Cardiac muscle cell (in vitro differentiated cells and primary cell): ENCODE measurements around the gene PROX1. TPM values are rescaled to one million over a fixed set of nuclear protein-coding genes. Genes with fewer than 3 reads are reported as not detected.

ENCODE experiments used
- DNase-seq, 2 donors: peaks; one replicate each; pipeline versions ENCODE4 v3.0.0 to v3.0.0-alpha.2; 2010 to 2017; ENCODE audit warnings: low read depth in 1 of 2, low spot score in 1 of 2
- H3K27ac ChIP-seq: fragments of 200-600 bp; sonication (generic); 2 replicates; pipeline ENCODE4 v1.5.1; 2016
- H3K27me3 ChIP-seq: fragments of 200-600 bp; sonication (generic); 2 replicates; pipeline ENCODE4 v1.6.0; 2016; ENCODE audit warnings: control low read depth
- H3K36me3 ChIP-seq: fragments of 200-600 bp; sonication (generic); 2 replicates; pipeline ENCODE4 v1.5.1; 2016; ENCODE audit warnings: control low read depth
- H3K4me1 ChIP-seq: fragments of 200-600 bp; sonication (generic); 2 replicates; pipeline ENCODE4 v1.8.1; 2017; ENCODE audit warnings: low read depth, mild to moderate bottlenecking, mixed run types
- H3K4me3 ChIP-seq: fragments of 200-600 bp; sonication (generic); 2 replicates; pipeline ENCODE4 v1.5.1; 2016; ENCODE audit warnings: mild to moderate bottlenecking
- H3K9me3 ChIP-seq: fragments of 200-600 bp; sonication (generic); 2 replicates; pipeline ENCODE4 v1.5.1; 2017; ENCODE audit warnings: low read depth, mild to moderate bottlenecking, control low read depth
- polyA plus RNA-seq: library from polyadenylated mRNA; unstranded; fragments of >200 nt; fragmentation: Nextera tagmentation; extraction: Ambion mirVana; gene quantifications from 2 replicates; pipeline ENCODE4 v1.2.1, GENCODE V29; 2016
- total RNA-seq: library from RNA; depleted of rRNA; stranded (reverse); fragments of >200 nt; gene quantifications from 2 replicates; pipeline ENCODE4 v1.2.3, GENCODE V29; 2016
- TF ChIP-seq, protein P1 (sequence below): IDR thresholded peaks from 2 replicates; pipeline ENCODE4 v1.5.1; 2012; ENCODE audit warnings: low read depth, mild to moderate bottlenecking, low read length

The PROX1 gene
- total and polyA plus RNA-seq, 2 experiments from 2014 or later, result 10.1 to 28.7 TPM

DNA sequence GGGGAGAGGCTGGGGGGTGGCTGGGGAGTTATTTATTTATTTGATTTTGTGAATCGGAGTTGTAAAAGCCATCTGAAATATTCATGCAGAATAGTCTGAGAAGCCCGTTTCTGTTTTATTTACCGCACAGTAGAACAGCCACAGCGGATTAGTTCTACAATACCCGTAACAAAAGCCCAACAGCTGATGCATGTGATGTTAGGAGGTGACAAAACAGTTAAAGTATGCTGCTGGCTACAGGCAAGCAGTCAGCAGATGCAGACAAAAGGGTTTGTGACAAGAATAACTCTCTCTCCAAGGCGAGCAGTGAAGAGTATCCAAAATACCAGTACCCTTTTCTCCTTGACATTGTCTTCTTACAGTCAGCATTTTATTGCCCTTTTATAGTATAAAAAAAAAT, 42.0 kb downstream of the PROX1 start:
- TF ChIP-seq, protein P1, sequence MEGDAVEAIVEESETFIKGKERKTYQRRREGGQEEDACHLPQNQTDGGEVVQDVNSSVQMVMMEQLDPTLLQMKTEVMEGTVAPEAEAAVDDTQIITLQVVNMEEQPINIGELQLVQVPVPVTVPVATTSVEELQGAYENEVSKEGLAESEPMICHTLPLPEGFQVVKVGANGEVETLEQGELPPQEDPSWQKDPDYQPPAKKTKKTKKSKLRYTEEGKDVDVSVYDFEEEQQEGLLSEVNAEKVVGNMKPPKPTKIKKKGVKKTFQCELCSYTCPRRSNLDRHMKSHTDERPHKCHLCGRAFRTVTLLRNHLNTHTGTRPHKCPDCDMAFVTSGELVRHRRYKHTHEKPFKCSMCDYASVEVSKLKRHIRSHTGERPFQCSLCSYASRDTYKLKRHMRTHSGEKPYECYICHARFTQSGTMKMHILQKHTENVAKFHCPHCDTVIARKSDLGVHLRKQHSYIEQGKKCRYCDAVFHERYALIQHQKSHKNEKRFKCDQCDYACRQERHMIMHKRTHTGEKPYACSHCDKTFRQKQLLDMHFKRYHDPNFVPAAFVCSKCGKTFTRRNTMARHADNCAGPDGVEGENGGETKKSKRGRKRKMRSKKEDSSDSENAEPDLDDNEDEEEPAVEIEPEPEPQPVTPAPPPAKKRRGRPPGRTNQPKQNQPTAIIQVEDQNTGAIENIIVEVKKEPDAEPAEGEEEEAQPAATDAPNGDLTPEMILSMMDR, result no peak
- peaks cover 62% of the 10 kb centered on the region for H3K4me1 ChIP-seq
- no peaks in the 10 kb centered on the region for H3K9me3 ChIP-seq
- H3K27ac ChIP-seq, result peak overlapping the region; percentile 87
- no peak overlapping the region for H3K4me3 ChIP-seq
- no peaks in the 10 kb centered on the region for H3K27me3 ChIP-seq
- DNase-seq, result peak in 1 of 2 donors; percentile 58
- peaks cover 3% of the 10 kb centered on the region for H3K36me3 ChIP-seq

DNA sequence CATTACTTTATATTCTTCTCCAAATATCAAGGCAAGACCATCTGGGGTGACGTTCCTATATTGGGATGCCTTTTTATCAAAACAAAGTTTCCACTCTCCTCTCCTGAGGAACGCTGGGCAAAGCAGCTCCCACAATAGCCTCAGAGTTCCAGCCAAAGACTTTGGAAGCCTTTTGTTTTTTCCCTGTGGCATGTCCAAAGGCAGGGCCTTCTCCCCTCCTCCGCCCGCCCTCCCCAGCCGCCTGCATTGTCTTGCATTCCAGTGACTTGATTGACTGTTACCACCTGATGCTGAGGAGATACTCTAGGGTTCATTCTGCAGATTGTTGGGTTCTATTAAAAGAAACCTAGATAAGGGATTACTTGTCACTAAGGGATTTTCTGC, 43.5 kb downstream of the PROX1 start:
- Histone ChIP-seq H3K27me3 (no peaks in the 10 kb centered on the region), H3K9me3 (no peaks in the 10 kb centered on the region), H3K36me3 (peaks cover 8% of the 10 kb centered on the region), H3K27ac (peak overlapping the region; percentile 87), H3K4me3 (no peak overlapping the region), H3K4me1 (peaks cover 76% of the 10 kb centered on the region)
- DNase-seq, result peak in 1 of 2 donors; percentile 75
- TF ChIP-seq, protein P1, result no peak

DNA sequence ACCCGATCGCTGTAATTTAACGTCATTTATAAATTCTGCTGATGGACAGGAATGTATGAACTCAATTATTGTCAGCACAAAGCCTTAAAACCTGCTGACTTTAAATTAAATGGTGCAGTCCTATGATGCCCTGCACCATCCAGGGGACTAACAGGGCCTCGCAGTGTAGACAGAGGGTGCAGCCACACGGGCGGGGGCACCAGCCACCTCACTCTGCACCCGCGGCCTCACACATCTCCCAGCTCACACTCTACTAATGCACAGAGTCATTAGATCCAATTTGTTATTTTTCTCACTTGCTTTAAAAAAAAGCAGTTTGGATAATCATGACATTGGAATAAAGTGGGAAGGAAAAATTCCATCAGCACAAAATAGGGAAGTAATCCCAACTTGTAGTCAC, 49.7 kb downstream of the PROX1 start:
- H3K27me3 ChIP-seq, result no peaks in the 10 kb centered on the region
- H3K4me3 ChIP-seq, result no peak overlapping the region
- TF ChIP-seq, protein P1, result no peak
- H3K4me1 ChIP-seq, result peaks cover 40% of the 10 kb centered on the region
- H3K36me3 ChIP-seq, result peaks cover 30% of the 10 kb centered on the region
- DNase-seq, result no peak
- peak overlapping the region; percentile 15 for H3K27ac ChIP-seq
- H3K9me3 ChIP-seq, result no peaks in the 10 kb centered on the region

DNA sequence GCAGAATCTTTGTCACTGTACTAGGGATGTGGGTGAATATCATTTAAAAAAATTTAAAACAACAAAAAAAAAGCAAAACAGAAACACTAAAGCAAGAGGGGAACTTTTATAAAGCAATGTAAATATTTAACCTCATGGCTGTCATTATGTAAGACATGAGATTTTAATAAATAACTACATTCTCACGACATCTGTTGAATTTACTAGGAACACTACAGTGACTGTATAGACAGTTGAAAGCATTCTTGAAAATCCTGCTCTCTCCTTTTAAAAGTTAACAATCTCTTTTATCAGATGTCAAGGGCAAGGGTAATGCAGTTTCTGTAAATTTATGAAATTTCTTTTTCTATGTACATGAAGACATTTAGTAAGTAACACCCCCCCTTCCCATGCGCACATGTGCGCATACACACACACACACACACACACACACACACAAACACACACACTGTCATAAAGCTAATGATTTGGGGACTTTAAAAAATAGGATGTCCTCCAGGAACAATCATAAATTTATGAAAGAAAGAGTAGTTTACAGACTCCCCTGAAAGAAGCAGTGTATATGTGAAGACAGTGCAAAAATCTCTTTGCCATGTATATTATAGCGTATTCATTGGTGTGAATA, 51.7 kb downstream of the PROX1 start:
- Histone ChIP-seq H3K4me1 (peaks cover 49% of the 10 kb centered on the region), H3K9me3 (no peaks in the 10 kb centered on the region), H3K27me3 (no peaks in the 10 kb centered on the region), H3K36me3 (peaks cover 28% of the 10 kb centered on the region), H3K27ac (no peak overlapping the region), H3K4me3 (no peak overlapping the region)
- TF ChIP-seq, protein P1, result no peak
- no peak for DNase-seq

DNA sequence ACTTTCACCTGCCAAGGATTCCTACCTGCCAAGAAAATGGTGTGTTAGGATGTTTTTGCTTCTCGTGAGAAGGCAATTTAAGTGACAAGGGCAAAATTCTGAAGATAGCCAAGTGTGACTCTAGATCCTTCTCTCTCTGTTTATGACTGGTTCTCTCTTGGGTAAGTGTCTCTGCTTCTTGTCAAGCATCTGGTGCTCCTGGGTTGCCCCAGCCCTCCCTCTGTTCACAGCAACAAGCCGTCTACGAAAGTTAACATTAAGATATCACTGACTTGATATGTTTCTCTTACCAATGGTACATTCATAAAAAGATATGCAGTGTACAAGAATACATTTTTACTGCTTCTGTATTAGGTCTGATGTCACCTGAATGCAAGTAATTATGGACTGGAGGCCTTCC, 55.4 kb downstream of the PROX1 start:
- Histone ChIP-seq H3K9me3 (no peaks in the 10 kb centered on the region), H3K4me3 (no peak overlapping the region), H3K36me3 (peaks cover 11% of the 10 kb centered on the region), H3K4me1 (peaks cover 23% of the 10 kb centered on the region), H3K27me3 (no peaks in the 10 kb centered on the region), H3K27ac (peak overlapping the region; percentile 72)
- TF ChIP-seq, protein P1, result no peak
- DNase-seq, result no peak
